HEK293 (cell line): Measurements from ENCODE around the gene FSTL3.

ENCODE experiments used
- BCL6B ChIP-seq: fragments of 450-650 bp; formaldehyde crosslinking; IDR thresholded peaks from 2 replicates; pipeline ENCODE4 v1.5.1; 2017; ENCODE audit warnings: missing biosample characterization, missing genetic modification characterization
- MEIS1 ChIP-seq: sonication (generic); formaldehyde crosslinking; IDR thresholded peaks from 2 replicates; pipeline ENCODE4 v1.8.1; 2022; ENCODE audit warnings: missing genetic modification reagents, mild to moderate bottlenecking, borderline replicate concordance
- PRDM10 ChIP-seq: fragments of 450-650 bp; formaldehyde crosslinking; IDR thresholded peaks from 2 replicates; pipeline ENCODE4 v1.5.1; 2016; ENCODE audit warnings: missing biosample characterization, missing genetic modification characterization
- PRDM4 ChIP-seq: fragments of 450-650 bp; formaldehyde crosslinking; IDR thresholded peaks from 2 replicates; pipeline ENCODE4 v1.5.1; 2017; ENCODE audit warnings: missing biosample characterization, missing genetic modification characterization
- REST ChIP-seq: fragments of 450-650 bp; formaldehyde crosslinking; IDR thresholded peaks from 2 replicates; pipeline ENCODE4 v1.5.1; 2016; ENCODE audit warnings: missing biosample characterization, missing genetic modification characterization
- SCRT1 ChIP-seq: fragments of 450-650 bp; formaldehyde crosslinking; IDR thresholded peaks from 2 replicates; pipeline ENCODE4 v1.5.1; 2016; ENCODE audit warnings: missing biosample characterization, missing genetic modification characterization, borderline replicate concordance
- TRIM28 ChIP-seq: IDR thresholded peaks from 2 replicates; pipeline ENCODE4 v1.6.1; 2011; ENCODE audit warnings: low read length, control low read depth, borderline replicate concordance
- ZBTB10 ChIP-seq: fragments of 450-650 bp; formaldehyde crosslinking; IDR thresholded peaks from 2 replicates; pipeline ENCODE4 v1.5.1; 2016; ENCODE audit warnings: missing biosample characterization, missing genetic modification characterization
- ZFP37 ChIP-seq: fragments of 450-650 bp; formaldehyde crosslinking; IDR thresholded peaks from 2 replicates; pipeline ENCODE4 v1.5.1; 2016; ENCODE audit warnings: missing biosample characterization, missing genetic modification characterization
- ZNF341 ChIP-seq: fragments of 450-650 bp; formaldehyde crosslinking; IDR thresholded peaks from 2 replicates; pipeline ENCODE4; 2016; ENCODE audit warnings: low read depth, missing biosample characterization, missing genetic modification characterization
- ZNF423 ChIP-seq: fragments of 450-650 bp; formaldehyde crosslinking; IDR thresholded peaks from 2 replicates; pipeline ENCODE4 v1.5.1; 2016; ENCODE audit warnings: missing biosample characterization, missing genetic modification characterization
- ZNF513 ChIP-seq: fragments of 450-650 bp; IDR thresholded peaks from 2 replicates; pipeline ENCODE4 v1.5.1; 2018; ENCODE audit warnings: missing biosample characterization, missing genetic modification characterization
- ZNF623 ChIP-seq: fragments of 450-650 bp; formaldehyde crosslinking; IDR thresholded peaks from 2 replicates; pipeline ENCODE4 v1.5.1; 2016; ENCODE audit warnings: missing biosample characterization, missing genetic modification characterization
- ZNF639 ChIP-seq: fragments of 450-650 bp; formaldehyde crosslinking; IDR thresholded peaks from 2 replicates; pipeline ENCODE4 v1.5.1; 2016; ENCODE audit warnings: missing biosample characterization, missing genetic modification characterization
- ZNF692 ChIP-seq: fragments of 450-650 bp; formaldehyde crosslinking; IDR thresholded peaks from 2 replicates; pipeline ENCODE4 v1.5.1; 2016; ENCODE audit warnings: missing biosample characterization, missing genetic modification characterization
- ZNF837 ChIP-seq: fragments of 450-650 bp; formaldehyde crosslinking; IDR thresholded peaks from 2 replicates; pipeline ENCODE4 v1.5.1; 2016; ENCODE audit warnings: missing biosample characterization, missing genetic modification characterization
- ZNF843 ChIP-seq: fragments of 450-650 bp; formaldehyde crosslinking; IDR thresholded peaks from 2 replicates; pipeline ENCODE4 v1.5.1; 2016; ENCODE audit warnings: missing biosample characterization, missing genetic modification characterization
- ZSCAN4 ChIP-seq: fragments of 450-650 bp; formaldehyde crosslinking; IDR thresholded peaks from 2 replicates; pipeline ENCODE4 v1.5.1; 2017; ENCODE audit warnings: missing biosample characterization, missing genetic modification characterization

Gene FSTL3

GRCh38 chr19:680287-681028 lies 4.3 kb downstream of the FSTL3 start (continued):
- TF ChIP-seq PRDM10 (0 out of 2 replicates have a peak, but pooled peaks have one; percentile 29), BCL6B (tag by site-specific recombination) (no peak), TRIM28 (no peak), ZNF692 (peak; percentile 72; the same call in 1 of the 2 replicates), ZNF639 (tag by site-specific recombination) (no peak), PRDM4 (tag by site-specific recombination) (no peak), ZNF513 (tag by site-specific recombination) (no peak), ZNF423 (tag by site-specific recombination) (no peak), REST (no peak), ZNF341 (tag by site-specific recombination) (peak; percentile 54; the same call in 1 of the 2 replicates), ZSCAN4 (no peak), SCRT1 (tag by site-specific recombination) (no peak), ZBTB10 (no peak), MEIS1 (CRISPR knock-in tag) (no peak), ZNF843 (tag by site-specific recombination) (0 out of 2 replicates have a peak, but pooled peaks have one; percentile 16), ZNF837 (tag by site-specific recombination) (no peak), ZFP37 (tag by site-specific recombination) (no peak), ZNF623 (tag by site-specific recombination) (no peak)
